HepG2 (cell line): ENCODE results near the gene IL22RA1. TPM values are rescaled to one million over a fixed set of nuclear protein-coding genes. Genes with fewer than 3 reads are reported as not detected.
A peak's percentile ranks its signal among the peaks of the same experiment; 100 is the strongest.

Experiments used
- ARID2 ChIP-seq: sonication (generic); formaldehyde crosslinking; IDR thresholded peaks from 2 replicates; pipeline ENCODE4 v1.8.1; 2022; ENCODE audit warnings: mild to moderate bottlenecking, missing genetic modification reagents, borderline replicate concordance
- ASH2L ChIP-seq: fragments of 300-600, 200-600 bp; sonication (generic); IDR thresholded peaks from 2 replicates; pipeline ENCODE4 v1.7.0; 2017; ENCODE audit warnings: low read depth, mild to moderate bottlenecking, moderate library complexity, mixed read lengths, low read length; ENCODE audit not compliant: insufficient read length
- IRF2 ChIP-seq: IDR thresholded peaks from 2 replicates; pipeline ENCODE4 v1.6.1; 2018; ENCODE audit warnings: missing genetic modification reagents, missing compliant biosample characterization
- KAT8 ChIP-seq: IDR thresholded peaks from 2 replicates; pipeline ENCODE4 v1.6.1; 2016; ENCODE audit warnings: missing genetic modification reagents, missing compliant biosample characterization
- LCORL ChIP-seq, 2 experiments: fragments of 450-650 bp in 1 of 2; sonication (generic) in 1 of 2; formaldehyde crosslinking in 1 of 2; IDR thresholded peaks; 2 replicates each; pipeline versions ENCODE4 v1.5.0 to v1.6.1; 2017 to 2020; ENCODE audit warnings: antibody characterized with exemption in 1 of 2, missing genetic modification reagents in 1 of 2
- MAF1 ChIP-seq: sonication (generic); formaldehyde crosslinking; IDR thresholded peaks from 2 replicates; pipeline ENCODE4 v1.5.0; 2020; ENCODE audit warnings: missing genetic modification reagents, borderline replicate concordance
- MTF1 ChIP-seq: sonication (generic); formaldehyde crosslinking; IDR thresholded peaks from 2 replicates; pipeline ENCODE4 v1.5.0; 2020; ENCODE audit warnings: missing genetic modification reagents
- MZF1 ChIP-seq: sonication (generic); formaldehyde crosslinking; IDR thresholded peaks from 2 replicates; pipeline ENCODE4 v1.8.1; 2023; ENCODE audit warnings: mild to moderate bottlenecking, missing genetic modification reagents, borderline replicate concordance
- PAWR ChIP-seq: sonication (generic); formaldehyde crosslinking; IDR thresholded peaks from 2 replicates; pipeline ENCODE4 v1.4.0; 2020; ENCODE audit warnings: missing genetic modification reagents, mild to moderate bottlenecking, borderline replicate concordance
- PCBP1 ChIP-seq: fragments of 200-400 bp; formaldehyde crosslinking; IDR thresholded peaks from 2 replicates; pipeline ENCODE4 v1.6.1; 2017; ENCODE audit warnings: mild to moderate bottlenecking, low read depth, low read length, borderline replicate concordance
- RARA ChIP-seq: IDR thresholded peaks from 2 replicates; pipeline ENCODE4 v1.6.1; 2016; ENCODE audit warnings: missing genetic modification reagents, missing compliant biosample characterization
- SALL1 ChIP-seq: sonication (generic); formaldehyde crosslinking; IDR thresholded peaks from 2 replicates; pipeline ENCODE4 v1.8.0; 2022; ENCODE audit warnings: mild to moderate bottlenecking, missing genetic modification reagents
- TERF1 ChIP-seq: sonication (generic); formaldehyde crosslinking; IDR thresholded peaks from 2 replicates; pipeline ENCODE4 v1.8.0; 2022; ENCODE audit warnings: mild to moderate bottlenecking, missing genetic modification reagents, moderate library complexity
- XRCC5 ChIP-seq: fragments of 200-400 bp; formaldehyde crosslinking; optimal IDR thresholded peaks from 2 replicates; pipeline ENCODE3; 2017; ENCODE audit warnings: mild to moderate bottlenecking, low read length
- YEATS4 ChIP-seq: sonication (generic); formaldehyde crosslinking; IDR thresholded peaks from 2 replicates; pipeline ENCODE4 v1.4.0; 2020; ENCODE audit warnings: missing genetic modification reagents, borderline replicate concordance
- ZFP1 ChIP-seq: IDR thresholded peaks from 2 replicates; pipeline ENCODE4 v1.6.1; 2016
- ZFY ChIP-seq: sonication (generic); formaldehyde crosslinking; IDR thresholded peaks from 2 replicates; pipeline ENCODE4 v1.4.0; 2020; ENCODE audit warnings: missing genetic modification reagents
- ZNF136 ChIP-seq: sonication (generic); formaldehyde crosslinking; IDR thresholded peaks from 2 replicates; pipeline ENCODE4 v1.8.1; 2022; ENCODE audit warnings: low read depth, mild to moderate bottlenecking, moderate library complexity, missing genetic modification reagents
- ZNF570 ChIP-seq: sonication (generic); formaldehyde crosslinking; IDR thresholded peaks from 2 replicates; pipeline ENCODE4 v1.4.0; 2020; ENCODE audit warnings: mild to moderate bottlenecking, missing genetic modification reagents, borderline replicate concordance
- ZNF598 ChIP-seq: sonication (generic); formaldehyde crosslinking; IDR thresholded peaks from 2 replicates; pipeline ENCODE4 v1.5.1; 2020; ENCODE audit warnings: mild to moderate bottlenecking, missing genetic modification reagents, borderline replicate concordance
- ZNF710 ChIP-seq: sonication (generic); formaldehyde crosslinking; IDR thresholded peaks from 2 replicates; pipeline ENCODE4 v1.5.0; 2020; ENCODE audit warnings: mild to moderate bottlenecking, missing genetic modification reagents, borderline replicate concordance
- ZNF713 ChIP-seq: sonication (generic); formaldehyde crosslinking; IDR thresholded peaks from 2 replicates; pipeline ENCODE4 v1.4.0; 2020; ENCODE audit warnings: mild to moderate bottlenecking, missing genetic modification reagents
- ZNF746 ChIP-seq: sonication (generic); formaldehyde crosslinking; IDR thresholded peaks from 2 replicates; pipeline ENCODE4 v1.8.0; 2022; ENCODE audit warnings: mild to moderate bottlenecking, missing genetic modification reagents
- ZNF747 ChIP-seq: sonication (generic); formaldehyde crosslinking; IDR thresholded peaks from 2 replicates; pipeline ENCODE4 v1.8.1; 2023; ENCODE audit warnings: missing genetic modification reagents, mild to moderate bottlenecking, borderline replicate concordance
- ZNF766 ChIP-seq: sonication (generic); formaldehyde crosslinking; IDR thresholded peaks from 2 replicates; pipeline ENCODE4 v1.5.0; 2020; ENCODE audit warnings: missing genetic modification reagents, borderline replicate concordance
- ZNF790 ChIP-seq: sonication (generic); formaldehyde crosslinking; IDR thresholded peaks from 2 replicates; pipeline ENCODE4 v1.8.0; 2022; ENCODE audit warnings: missing genetic modification reagents, mild to moderate bottlenecking, borderline replicate concordance
- ZNF850 ChIP-seq: sonication (generic); formaldehyde crosslinking; conservative IDR thresholded peaks from 2 replicates; pipeline ENCODE4 v1.9.0; 2021; ENCODE audit warnings: mild to moderate bottlenecking, missing genetic modification reagents
- ZSCAN12 ChIP-seq: sonication (generic); formaldehyde crosslinking; IDR thresholded peaks from 2 replicates; pipeline ENCODE4 v1.9.0; 2021; ENCODE audit warnings: mild to moderate bottlenecking, missing genetic modification reagents
- polyA plus RNA-seq, 8 experiments: library from polyadenylated mRNA; depleted of rRNA in 3 of 8; stranded (reverse) in 7 of 8; unstranded in 1 of 8; fragments of >200 nt; fragmentation: Illumina TruSeq in 4 of 8; extraction: Trizol in 4 of 8; gene quantifications; 2 replicates each; pipeline versions ENCODE4 v1.2.1 to v1.2.3, GENCODE V29; 2011 to 2016; ENCODE audit warnings: low read depth in 4 of 8, missing spikeins in 1 of 8, mixed read lengths in 1 of 8; ENCODE audit not compliant: insufficient read depth in 1 of 8
- total RNA-seq, 5 experiments: library from RNA; depleted of rRNA; stranded (reverse); fragments of >200 nt; fragmentation: Illumina TruSeq; extraction: Trizol; gene quantifications; 2 replicates each; pipeline ENCODE4 v1.2.3, GENCODE V29; 2016; ENCODE audit warnings: low read depth in 1 of 5

The IL22RA1 gene
- total and polyA plus RNA-seq, 2 of the 13 experiments (the other 11 are each of a cell fraction or from before 2014, with no cell fraction given) = 4.4 to 10.2 TPM

DNA sequence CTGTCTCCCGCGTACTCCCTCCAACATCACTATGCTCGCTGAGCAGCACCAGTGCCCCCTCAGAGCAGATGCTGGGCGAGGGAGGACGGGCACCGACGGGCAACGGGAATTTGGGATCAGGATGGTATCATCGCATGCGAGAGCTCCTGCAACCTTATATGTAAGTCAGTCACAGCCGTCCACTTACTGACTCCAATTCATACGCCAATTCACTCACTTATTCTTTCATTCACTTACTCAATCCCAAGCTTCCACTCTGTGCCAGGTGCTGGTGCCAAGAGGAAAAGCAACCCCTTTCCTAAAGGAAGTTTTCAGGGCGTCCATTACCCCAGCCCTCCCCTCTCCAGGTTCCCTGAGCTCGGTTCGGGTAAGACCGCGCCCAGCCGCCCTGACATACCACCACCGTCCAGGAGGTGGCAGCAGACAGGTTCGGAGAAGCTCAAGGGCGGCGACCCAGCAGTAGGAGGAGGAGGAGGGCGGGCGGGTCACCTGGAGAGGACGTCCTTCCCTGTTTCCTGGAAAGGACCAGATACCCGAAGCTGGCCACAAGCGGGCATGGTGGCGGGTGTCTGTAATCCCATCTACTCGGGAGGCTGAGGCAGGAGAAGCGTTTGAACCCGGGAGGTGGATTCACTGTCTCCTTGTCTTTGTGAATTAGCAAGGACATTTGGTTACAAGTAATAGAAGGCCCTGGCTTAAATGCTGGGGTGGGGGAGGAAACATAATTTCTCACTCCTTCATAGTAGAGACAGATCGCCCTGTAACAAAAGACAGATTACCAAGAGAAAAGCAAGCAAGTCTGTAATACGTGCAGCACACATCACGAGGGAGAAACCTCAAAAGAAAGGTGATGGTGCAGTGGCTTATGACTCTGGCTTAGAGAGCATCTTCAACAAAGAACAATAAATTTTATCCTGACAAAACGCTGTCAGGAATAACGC is 7.6 kb upstream of the IL22RA1 start (continued):
- TF ChIP-seq SALL1 (CRISPR knock-in tag) (peak; percentile 72), IRF2 (CRISPR knock-in tag) (0 out of 2 replicates have a peak, but pooled peaks have one; percentile 17), ZNF136 (CRISPR knock-in tag) (peak; percentile 51; the same call in 1 of the 2 replicates), ZFP1 (CRISPR knock-in tag) (no peak), TERF1 (CRISPR knock-in tag) (no peak), ZNF710 (CRISPR knock-in tag) (no peak), ZNF850 (CRISPR knock-in tag) (0 out of 2 replicates have a peak, but pooled peaks have one; percentile 47), PCBP1 (no peak), ZFY (CRISPR knock-in tag) (no peak), ZNF790 (no peak), ZNF766 (CRISPR knock-in tag) (no peak), ZSCAN12 (no peak), PAWR (CRISPR knock-in tag) (0 out of 2 replicates have a peak, but pooled peaks have one; percentile 14), MTF1 (CRISPR knock-in tag) (no peak), LCORL (IDR thresholded peaks at IDR 0.05) (no peak), LCORL (CRISPR knock-in tag; IDR thresholded peaks at IDR 0.05) (0 out of 2 replicates have a peak, but pooled peaks have one; percentile 69), ZNF746 (peak; percentile 49; the same call in 1 of the 2 replicates), YEATS4 (CRISPR knock-in tag) (no peak; the same call in 1 of the 2 replicates), MAF1 (CRISPR knock-in tag) (no peak), ZNF747 (CRISPR knock-in tag) (no peak), MZF1 (no peak), XRCC5 (peak; percentile 86), ASH2L (no peak), ARID2 (CRISPR knock-in tag) (no peak), ZNF598 (0 out of 2 replicates have a peak, but pooled peaks have one; percentile 21), KAT8 (no peak), RARA (CRISPR knock-in tag) (no peak), ZNF570 (CRISPR knock-in tag) (no peak), ZNF713 (CRISPR knock-in tag) (0 out of 2 replicates have a peak, but pooled peaks have one; percentile 34)
